GM18907 (cell line): ENCODE data around the gene SCN3A.

Experiments
- ATAC-seq: cut with Tn5 transposase; IDR thresholded peaks from one replicate; pipeline ENCODE4 v1.9.1; 2021; ENCODE audit warnings: mild to moderate bottlenecking, moderate library complexity; ENCODE audit not compliant: unreplicated experiment

SCN3A gene

DNA sequence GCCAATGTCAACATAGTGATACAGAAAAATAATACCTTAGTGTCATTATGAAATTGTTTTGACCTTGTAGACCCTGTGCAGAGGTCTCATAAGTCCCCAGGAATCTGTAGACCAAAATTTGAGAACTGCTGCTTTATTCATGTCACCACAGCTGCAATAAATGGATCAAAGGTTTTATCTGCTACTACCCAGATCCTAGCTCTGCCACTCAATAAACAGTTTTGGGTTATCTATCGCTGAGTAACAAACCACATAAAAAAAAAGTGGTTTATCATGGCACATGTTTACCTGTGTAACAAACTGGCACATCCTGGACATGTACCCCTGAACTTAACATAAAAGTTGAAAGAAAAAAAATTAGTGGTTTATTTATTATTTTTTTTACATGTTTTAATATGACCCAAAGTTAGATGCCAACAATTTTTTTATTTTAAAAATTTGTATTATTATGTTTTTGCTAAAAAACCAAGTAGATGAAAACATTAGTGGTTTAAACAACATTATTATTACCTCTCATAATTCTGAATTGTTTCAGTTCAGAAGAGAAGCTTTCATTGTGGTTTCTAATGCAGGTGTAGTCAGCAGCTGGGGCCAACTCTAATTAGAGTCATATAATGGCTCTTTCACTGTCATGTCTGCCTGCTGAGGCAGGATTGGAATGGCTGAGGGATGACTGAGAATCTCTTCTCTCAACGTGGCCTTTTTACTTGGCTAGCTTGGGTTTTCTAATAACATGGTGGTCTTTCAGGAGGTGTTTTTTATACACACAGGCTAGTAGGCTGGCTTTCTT is 145.2 kb downstream of the SCN3A start:
- ATAC-seq, result no peak

DNA sequence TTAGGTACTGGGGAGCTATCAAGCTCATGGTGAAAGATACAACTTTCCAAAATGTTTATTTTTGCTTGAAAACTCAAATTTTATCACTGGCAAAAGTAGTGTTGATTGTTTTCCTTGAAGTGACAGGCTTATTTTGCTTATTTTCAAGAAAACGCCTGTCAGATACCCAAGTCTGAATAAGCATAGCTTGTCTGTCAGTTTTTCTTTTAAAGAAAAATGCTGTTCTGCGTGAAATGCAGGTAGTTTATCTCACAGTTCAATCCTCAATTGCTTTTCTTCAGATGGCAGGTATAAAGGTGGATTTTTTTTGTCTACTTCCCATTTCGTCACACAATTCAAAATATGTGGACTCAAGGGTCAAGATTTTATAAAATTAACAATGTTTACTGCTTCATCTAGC is 145.9 kb downstream of the SCN3A start:
- ATAC-seq, result no peak

DNA sequence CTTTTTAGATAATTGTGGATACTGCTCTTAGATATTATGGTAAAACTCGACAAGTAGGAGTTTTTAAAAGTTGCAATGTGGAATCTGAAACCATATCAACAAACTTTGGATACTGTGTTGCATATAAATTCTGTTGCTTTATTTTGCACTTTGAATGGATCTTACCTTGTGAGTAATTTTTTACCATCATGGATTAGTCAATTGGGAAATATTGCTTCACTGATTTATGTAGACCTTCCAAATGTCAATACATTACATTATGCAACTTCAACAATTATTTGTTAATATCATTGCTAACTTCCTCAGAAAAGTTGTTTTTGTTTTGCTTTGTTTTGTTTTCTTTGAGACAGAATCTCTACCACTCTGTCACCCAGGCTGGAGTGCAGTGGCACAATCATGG is 146.5 kb downstream of the SCN3A start:
- no peak for ATAC-seq

DNA sequence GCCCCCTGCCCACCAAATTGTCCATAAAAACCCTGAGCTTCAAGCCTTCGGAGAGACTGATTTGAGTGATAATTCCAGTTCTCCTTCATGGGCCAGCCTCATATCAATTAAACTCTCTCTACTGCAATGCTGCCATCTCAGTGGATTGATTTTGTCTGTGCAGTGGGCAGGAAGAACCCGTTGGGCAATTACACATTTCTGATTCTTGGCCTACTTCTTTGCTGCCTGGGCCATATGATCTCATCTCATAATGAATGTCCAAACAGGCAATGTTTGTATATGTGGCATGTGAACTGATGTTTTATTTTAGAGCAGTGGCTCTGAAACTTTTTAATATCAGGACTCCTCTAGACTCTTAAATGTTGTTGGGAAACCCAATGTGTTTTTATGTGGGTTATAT is 147.3 kb downstream of the SCN3A start:
- ATAC-seq, result no peak

DNA sequence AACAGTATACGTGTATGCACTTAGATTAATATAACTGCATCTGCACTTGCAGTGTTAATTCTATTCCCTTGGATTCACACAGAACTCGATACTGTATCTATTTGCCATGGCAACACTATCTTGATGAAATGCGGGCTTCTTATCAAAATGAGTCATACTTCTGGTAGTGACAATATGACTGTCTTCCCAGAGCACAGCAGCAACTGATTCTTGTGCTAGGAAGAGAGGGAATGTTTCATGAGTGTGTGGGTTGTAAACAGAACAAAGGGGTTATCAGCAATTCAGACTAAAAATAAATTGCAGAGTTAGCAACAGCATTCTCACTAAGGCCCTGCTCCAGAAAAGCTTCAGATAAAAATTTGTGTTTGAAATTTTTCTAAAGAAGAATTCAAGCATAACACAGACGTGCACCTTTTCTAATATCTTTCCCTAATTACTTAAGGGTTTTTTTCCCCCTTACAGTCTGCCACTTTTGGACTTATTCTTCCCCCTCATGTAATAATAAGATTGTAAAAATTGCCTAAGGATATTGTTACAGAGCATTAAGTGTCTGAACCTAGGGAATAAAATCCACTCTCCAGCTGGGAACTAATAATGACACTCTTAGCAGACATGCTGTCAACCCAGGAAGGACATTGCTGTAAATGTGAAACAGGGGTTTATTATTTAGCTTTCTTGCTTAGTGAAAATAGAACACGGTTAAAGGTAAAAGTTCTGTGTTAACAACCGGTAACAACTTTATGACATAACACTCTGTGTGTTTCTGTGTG is 148.6 kb downstream of the SCN3A start:
- no peak for ATAC-seq

DNA sequence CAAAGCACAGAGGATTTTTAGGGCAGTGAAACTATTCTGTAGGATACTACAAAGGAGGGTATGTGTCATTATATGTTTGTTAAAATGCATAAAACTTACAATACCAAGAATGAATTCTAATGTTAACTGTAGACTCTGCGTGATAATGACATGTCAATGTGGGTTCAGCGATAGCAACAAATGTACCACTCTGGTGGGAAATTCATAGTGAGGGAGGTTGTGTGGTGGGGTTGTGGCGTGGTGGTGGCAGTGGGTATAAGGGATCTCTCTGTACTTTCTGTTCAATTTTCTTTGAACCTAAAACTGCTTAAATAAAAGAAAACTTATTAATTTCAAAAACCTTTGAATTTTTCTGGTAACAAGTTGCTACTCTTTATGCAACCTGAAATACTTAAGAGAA is 149.2 kb downstream of the SCN3A start:
- no peak for ATAC-seq

DNA sequence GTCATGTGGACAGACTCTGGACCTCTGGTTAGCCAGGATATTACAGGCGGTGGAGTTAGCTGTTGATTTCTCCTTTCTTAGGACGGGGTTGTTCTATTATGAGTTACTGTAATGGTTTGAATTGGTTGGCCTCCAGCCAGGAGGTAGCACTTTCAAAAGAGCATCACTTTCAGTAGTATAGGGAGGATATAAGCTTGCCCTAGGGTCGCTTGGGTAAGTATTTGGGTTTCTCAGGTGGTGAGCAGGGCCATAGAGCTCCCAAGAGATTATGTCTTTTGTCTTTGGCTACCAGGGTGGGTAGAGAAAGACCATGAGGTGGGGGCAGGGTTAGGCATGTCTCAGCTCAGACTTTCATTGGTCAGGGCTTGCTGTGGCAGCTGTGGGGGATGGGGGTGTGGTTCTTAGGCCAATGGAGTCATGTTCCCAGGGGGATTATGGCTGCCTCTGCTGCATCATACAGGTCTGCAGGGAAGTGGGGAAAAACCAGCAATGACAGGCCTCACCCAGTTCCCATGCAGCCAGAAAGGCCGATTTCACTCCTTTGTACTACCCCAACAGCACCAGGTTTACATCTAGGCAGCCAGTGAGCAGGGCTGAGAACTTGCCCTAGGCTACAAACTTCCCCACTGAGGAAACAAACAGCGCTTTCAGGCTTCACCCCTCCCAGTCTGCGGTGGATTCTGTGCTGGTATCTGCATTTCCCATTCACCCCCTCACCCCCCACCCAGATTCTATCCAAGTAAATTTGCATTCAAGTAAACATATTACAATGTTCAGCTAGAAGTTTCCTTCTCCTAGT is 159.1 kb downstream of the SCN3A start:
- ATAC-seq, result no peak
